Mucosa of rectum (tissue), 2 donors: ENCODE data around the gene LUC7L3.
A peak's percentile ranks its signal among the peaks of the same experiment; 100 is the strongest.
"Not testable (repeated sequence)": the region's sequence is repeated elsewhere in the genome, so short reads cannot be mapped to it uniquely, and the experiment has no call there.

Experiments
- H3K27ac ChIP-seq, 2 donors: one replicate each; pipeline ENCODE4 v1.7.0; 2013; ENCODE audit warnings: inconsistent platforms in 2 of 2, low read depth in 2 of 2, low read length in 2 of 2
- H3K27me3 ChIP-seq, 2 donors: one replicate each; pipeline ENCODE4 v1.7.0; 2013; ENCODE audit warnings: low read length in 2 of 2; ENCODE audit not compliant: control insufficient read depth in 2 of 2, insufficient read depth in 2 of 2
- H3K36me3 ChIP-seq, 2 donors: one replicate each; pipeline ENCODE4 v1.7.0; 2013; ENCODE audit warnings: low read length in 2 of 2; ENCODE audit not compliant: control insufficient read depth in 2 of 2, insufficient read depth in 2 of 2
- H3K4me1 ChIP-seq, 2 donors: one replicate each; pipeline ENCODE4 v1.7.0; 2013; ENCODE audit warnings: low read length in 2 of 2, mild to moderate bottlenecking in 1 of 2; ENCODE audit not compliant: control insufficient read depth in 2 of 2, insufficient read depth in 2 of 2
- H3K4me3 ChIP-seq, 2 donors: one replicate each; pipeline ENCODE4 v1.7.0; 2013; ENCODE audit warnings: low read length in 2 of 2
- H3K9ac ChIP-seq, 2 donors: one replicate each; pipeline ENCODE4 v1.7.0; 2013; ENCODE audit warnings: low read length in 2 of 2, low read depth in 1 of 2, mild to moderate bottlenecking in 1 of 2
- H3K9me3 ChIP-seq, 2 donors: one replicate each; pipeline ENCODE4 v1.7.0; 2013; ENCODE audit warnings: low read length in 2 of 2; ENCODE audit not compliant: control insufficient read depth in 2 of 2
- donor health status: healthy.
- donor health status: Normal muscosa, but diverticular disease.

The LUC7L3 gene

GRCh38 chr17:50680543-50681262, 38.7 kb upstream of the LUC7L3 start:
- not testable (repeated sequence) for H3K9me3 ChIP-seq, H3K27me3 ChIP-seq, H3K9ac ChIP-seq
- Histone ChIP-seq H3K36me3 (peaks cover 22 to 28% of the 10 kb centered on the region in 2 donors), H3K4me1 (peaks cover 29 to 49% of the 10 kb centered on the region in 2 donors), H3K27ac (peak overlapping the region; percentile 32 to 38), H3K4me3 (peak overlapping the region in 1 of 2 donors; percentile 9)

- H3K4me3 ChIP-seq: peak overlapping the region in 1 of 2 donors; percentile 9
- no peaks in the 10 kb centered on the region for H3K27me3 ChIP-seq
- H3K36me3 ChIP-seq: peaks cover 18 to 25% of the 10 kb centered on the region in 2 donors
- peak overlapping the region; percentile 32 to 38 for H3K27ac ChIP-seq
- H3K4me1 ChIP-seq: peaks cover 29 to 50% of the 10 kb centered on the region in 2 donors
- no peak overlapping the region for H3K9ac ChIP-seq
- no peaks in the 10 kb centered on the region for H3K9me3 ChIP-seq
Observed at GRCh38 chr17:50681263-50682200, 37.9 kb upstream of the LUC7L3 start.

GRCh38 chr17:50682441-50682840, 37.0 kb upstream of the LUC7L3 start:
- Histone ChIP-seq H3K9ac (peak overlapping the region in 1 of 2 donors; percentile 52), H3K4me3 (no peak overlapping the region), H3K27ac (peak overlapping the region in 1 of 2 donors; percentile 9), H3K9me3 (no peaks in the 10 kb centered on the region), H3K36me3 (peaks cover 17 to 21% of the 10 kb centered on the region in 2 donors), H3K27me3 (no peaks in the 10 kb centered on the region), H3K4me1 (peaks cover 38 to 59% of the 10 kb centered on the region in 2 donors)

- Histone ChIP-seq H3K27me3 (no peaks in the 10 kb centered on the region), H3K9me3 (no peaks in the 10 kb centered on the region), H3K27ac (peak overlapping the region in 1 of 2 donors; percentile 9), H3K36me3 (peaks cover 15 to 16% of the 10 kb centered on the region in 2 donors), H3K4me3 (no peak overlapping the region), H3K9ac (no peak overlapping the region), H3K4me1 (peaks cover 41 to 62% of the 10 kb centered on the region in 2 donors)
Observed at GRCh38 chr17:50682938-50683337, 36.5 kb upstream of the LUC7L3 start.

- H3K27me3 ChIP-seq: no peaks in the 10 kb centered on the region
- peaks cover 16 to 17% of the 10 kb centered on the region in 2 donors for H3K36me3 ChIP-seq
- peak overlapping the region; percentile 87 to 91 for H3K27ac ChIP-seq
- H3K4me3 ChIP-seq: no peak overlapping the region
- peak overlapping the region in 1 of 2 donors; percentile 42 for H3K9ac ChIP-seq
- peaks cover 41 to 62% of the 10 kb centered on the region in 2 donors for H3K4me1 ChIP-seq
- H3K9me3 ChIP-seq: no peaks in the 10 kb centered on the region
Observed at GRCh38 chr17:50683434-50684287, 35.7 kb upstream of the LUC7L3 start.

GRCh38 chr17:50684288-50684611, 35.2 kb upstream of the LUC7L3 start:
- H3K9me3 ChIP-seq: no peaks in the 10 kb centered on the region
- H3K27ac ChIP-seq: peak overlapping the region; percentile 87 to 91
- peak overlapping the region in 1 of 2 donors; percentile 3 for H3K4me3 ChIP-seq
- peaks cover 44 to 66% of the 10 kb centered on the region in 2 donors for H3K4me1 ChIP-seq
- H3K9ac ChIP-seq: peak overlapping the region; percentile 52 to 68
- H3K36me3 ChIP-seq: peaks cover 11 to 15% of the 10 kb centered on the region in 2 donors
- H3K27me3 ChIP-seq: no peaks in the 10 kb centered on the region

GRCh38 chr17:50684612-50685333, 34.6 kb upstream of the LUC7L3 start:
- Histone ChIP-seq H3K27me3 (no peaks in the 10 kb centered on the region), H3K4me3 (peak overlapping the region; percentile 3 to 14), H3K36me3 (peaks cover 7 to 11% of the 10 kb centered on the region in 2 donors), H3K9me3 (no peaks in the 10 kb centered on the region), H3K27ac (peak overlapping the region; percentile 87 to 91), H3K9ac (peak overlapping the region; percentile 52 to 68), H3K4me1 (peaks cover 49 to 70% of the 10 kb centered on the region in 2 donors)

- Histone ChIP-seq H3K27me3 (no peaks in the 10 kb centered on the region), H3K4me3 (peak overlapping the region in 1 of 2 donors; percentile 14), H3K9ac (peak overlapping the region in 1 of 2 donors; percentile 68), H3K36me3 (peaks cover 4 to 7% of the 10 kb centered on the region in 2 donors), H3K4me1 (peaks cover 52 to 75% of the 10 kb centered on the region in 2 donors), H3K9me3 (no peaks in the 10 kb centered on the region), H3K27ac (peak overlapping the region; percentile 87 to 91)
Observed at GRCh38 chr17:50685334-50685665, 34.1 kb upstream of the LUC7L3 start.
